Endothelial cell of umbilical vein (primary cell): ENCODE measurements around the gene FXYD6.

ENCODE experiments used
- EZH2 ChIP-seq: IDR thresholded peaks from 2 replicates; pipeline ENCODE4 v1.6.1; 2012; ENCODE audit warnings: borderline replicate concordance, low read depth, mild to moderate bottlenecking, moderate library complexity, low read length, inconsistent platforms; ENCODE audit not compliant: severe bottlenecking
- FOS ChIP-seq: IDR thresholded peaks from 2 replicates; pipeline ENCODE4 v1.6.1; 2011; ENCODE audit warnings: mild to moderate bottlenecking, low read length, moderate library complexity, borderline replicate concordance; ENCODE audit not compliant: insufficient read depth
- JUN ChIP-seq: IDR thresholded peaks from 2 replicates; pipeline ENCODE4 v1.6.1; 2011; ENCODE audit warnings: borderline replicate concordance, low read depth; ENCODE audit not compliant: insufficient read length, insufficient read depth
- POLR2A ChIP-seq: IDR thresholded peaks from 2 replicates; pipeline ENCODE4 v1.6.1; 2012; ENCODE audit warnings: low read depth, mild to moderate bottlenecking, control low read depth, low read length
- POLR2AphosphoS5 ChIP-seq: IDR thresholded peaks from 2 replicates; pipeline ENCODE4 v1.6.1; 2012; ENCODE audit warnings: low read depth, mild to moderate bottlenecking, control low read depth, low read length, moderate library complexity; ENCODE audit not compliant: insufficient read depth
- TF ChIP-seq, protein P1 (sequence below), 2 donors: IDR thresholded peaks; 1 replicate in 1 of 2; 2 replicates in 1 of 2; pipeline ENCODE4 v1.5.1; 2011; ENCODE audit warnings: low read length in 2 of 2, mild to moderate bottlenecking in 2 of 2, moderate library complexity in 2 of 2, control low read depth in 1 of 2, inconsistent platforms in 1 of 2, low read depth in 1 of 2; ENCODE audit not compliant: insufficient read depth in 1 of 2; ENCODE audit errors: extremely low read depth in 1 of 2
- TF ChIP-seq, protein P2 (sequence below): IDR thresholded peaks from 2 replicates; pipeline ENCODE4 v1.6.1; 2011; ENCODE audit not compliant: insufficient read depth, insufficient read length

DNA sequence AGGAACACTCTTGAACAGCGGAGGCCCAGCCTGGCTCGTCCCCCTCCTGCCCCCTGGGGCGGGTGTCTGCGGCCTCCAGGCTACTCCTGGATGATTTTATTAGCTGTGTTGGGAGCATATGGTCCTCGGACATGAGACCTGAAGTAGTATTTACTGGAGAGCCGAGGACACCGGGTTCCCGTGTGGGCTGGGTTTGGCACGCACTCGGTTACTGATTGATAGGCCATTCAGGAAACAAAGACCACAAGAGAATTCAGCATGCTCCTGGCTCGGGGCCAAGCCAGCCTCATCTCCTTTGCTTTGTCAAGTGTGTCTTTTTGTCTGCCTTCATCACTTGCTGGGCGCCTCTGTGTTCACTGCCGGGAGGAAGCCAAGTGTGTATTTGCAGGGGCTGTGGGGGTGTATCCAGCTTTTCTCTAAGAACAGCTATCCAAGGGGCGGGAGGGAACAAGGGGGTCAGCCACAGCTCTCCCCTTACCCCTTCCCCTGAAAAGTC, 61.6 kb downstream of the FXYD6 start:
- TF ChIP-seq, protein P1, sequence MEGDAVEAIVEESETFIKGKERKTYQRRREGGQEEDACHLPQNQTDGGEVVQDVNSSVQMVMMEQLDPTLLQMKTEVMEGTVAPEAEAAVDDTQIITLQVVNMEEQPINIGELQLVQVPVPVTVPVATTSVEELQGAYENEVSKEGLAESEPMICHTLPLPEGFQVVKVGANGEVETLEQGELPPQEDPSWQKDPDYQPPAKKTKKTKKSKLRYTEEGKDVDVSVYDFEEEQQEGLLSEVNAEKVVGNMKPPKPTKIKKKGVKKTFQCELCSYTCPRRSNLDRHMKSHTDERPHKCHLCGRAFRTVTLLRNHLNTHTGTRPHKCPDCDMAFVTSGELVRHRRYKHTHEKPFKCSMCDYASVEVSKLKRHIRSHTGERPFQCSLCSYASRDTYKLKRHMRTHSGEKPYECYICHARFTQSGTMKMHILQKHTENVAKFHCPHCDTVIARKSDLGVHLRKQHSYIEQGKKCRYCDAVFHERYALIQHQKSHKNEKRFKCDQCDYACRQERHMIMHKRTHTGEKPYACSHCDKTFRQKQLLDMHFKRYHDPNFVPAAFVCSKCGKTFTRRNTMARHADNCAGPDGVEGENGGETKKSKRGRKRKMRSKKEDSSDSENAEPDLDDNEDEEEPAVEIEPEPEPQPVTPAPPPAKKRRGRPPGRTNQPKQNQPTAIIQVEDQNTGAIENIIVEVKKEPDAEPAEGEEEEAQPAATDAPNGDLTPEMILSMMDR (IDR thresholded peaks at IDR 0.05; ENCODE audit: extremely low read depth in 1 of 2, insufficient read depth in 1 of 2, low read depth in 1 of 2, low read length in 2 of 2) = no peak
- TF ChIP-seq POLR2A (no peak), POLR2AphosphoS5 (no peak), FOS (no peak), JUN (no peak), EZH2 (no peak)
- TF ChIP-seq, protein P2, sequence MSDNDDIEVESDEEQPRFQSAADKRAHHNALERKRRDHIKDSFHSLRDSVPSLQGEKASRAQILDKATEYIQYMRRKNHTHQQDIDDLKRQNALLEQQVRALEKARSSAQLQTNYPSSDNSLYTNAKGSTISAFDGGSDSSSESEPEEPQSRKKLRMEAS = no peak
